SK-N-MC (cell line): ENCODE measurements around the gene OSCP1.

ENCODE experiments used
- EZH2 ChIP-seq: fragments of 200-600 bp; sonication (generic); IDR thresholded peaks from one replicate; pipeline ENCODE4 v1.6.1; 2017; ENCODE audit warnings: antibody characterized with exemption
- POLR2AphosphoS5 ChIP-seq: IDR thresholded peaks from 2 replicates; pipeline ENCODE4 v1.6.1; 2012; ENCODE audit warnings: mild to moderate bottlenecking, low read depth, low read length, borderline replicate concordance

DNA sequence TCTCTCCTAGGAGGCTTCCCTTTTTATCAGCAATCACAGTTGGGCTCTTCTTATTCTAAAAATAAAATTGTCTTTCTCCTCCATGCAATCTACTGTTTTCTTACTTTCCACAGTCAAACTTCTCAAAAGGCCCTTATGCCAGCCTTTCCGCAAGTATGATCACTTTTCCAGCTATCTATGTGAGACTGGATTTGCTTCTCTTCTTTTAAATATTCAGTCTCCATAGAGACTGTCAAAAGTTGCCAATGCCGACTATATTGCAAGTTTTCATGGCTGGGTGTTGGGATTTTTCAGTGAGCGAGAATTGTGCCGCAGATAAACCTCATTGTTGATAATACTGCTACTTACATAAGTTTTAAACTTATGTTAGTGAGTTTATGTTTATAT, 47.8 kb downstream of the OSCP1 start:
- no peak for TF ChIP-seq POLR2AphosphoS5
- no peak for TF ChIP-seq EZH2
